ENCODE measurements around the gene PARP16.
A peak's percentile ranks its signal among the peaks of the same experiment; 100 is the strongest.

PARP16 gene

GRCh38 chr15:65312400-65312916 lies 25.8 kb upstream of the PARP16 start:
- no peak overlapping the region for H4K12ac ChIP-seq (ENCODE audit: low read depth, low read length)
- H4K91ac ChIP-seq (ENCODE audit: low read depth, low read length): no peak overlapping the region
- no peaks in the 10 kb centered on the region for H3K79me1 ChIP-seq (ENCODE audit: low read length)
- H3K9me3 ChIP-seq (ENCODE audit: insufficient read depth, low read depth, low read length): peaks cover 2% of the 10 kb centered on the region
- no peak overlapping the region for H2BK12ac ChIP-seq (ENCODE audit: low read length)
- no peaks in the 10 kb centered on the region for H3K36me3 ChIP-seq (ENCODE audit: control insufficient read depth in 1 of 2, insufficient read depth in 2 of 2, low read length in 2 of 2)
- H3K4me2 ChIP-seq (ENCODE audit: low read length): no peak overlapping the region
- H3K14ac ChIP-seq (ENCODE audit: low read length): no peak overlapping the region
- WGBS (ENCODE audit: extremely low coverage, insufficient coverage, insufficient read length): no CpG with 5 or more reads among the region's 11 CpGs
- H3K27ac ChIP-seq (ENCODE audit: low read depth, low read length): no peak overlapping the region
- DNase-seq: no peak
- H4K8ac ChIP-seq (ENCODE audit: low read depth, low read length): no peak overlapping the region
- H3K9ac ChIP-seq (ENCODE audit: low read length): no peak overlapping the region
- no peak overlapping the region for H3K4me3 ChIP-seq (ENCODE audit: low read depth, low read length)
- no peak overlapping the region for H2AFZ ChIP-seq (ENCODE audit: insufficient read depth, low read length, poor library complexity)
- no peak overlapping the region for H2BK5ac ChIP-seq (ENCODE audit: low read depth, low read length, poor library complexity)
- no peaks in the 10 kb centered on the region for H3K27me3 ChIP-seq (ENCODE audit: insufficient read depth, low read length)
- no peak overlapping the region for H3K23ac ChIP-seq (ENCODE audit: low read length)
- H3K4ac ChIP-seq (ENCODE audit: low read depth, low read length): no peak overlapping the region
- H2AK5ac ChIP-seq (ENCODE audit: low read length): no peak overlapping the region
- H2BK120ac ChIP-seq (ENCODE audit: insufficient read depth, low read length, poor library complexity): no peak overlapping the region
- H3K18ac ChIP-seq (ENCODE audit: low read length): no peak overlapping the region
- no peaks in the 10 kb centered on the region for H3K4me1 ChIP-seq (ENCODE audit: control insufficient read depth in 1 of 2, insufficient read depth in 2 of 2, low read length in 2 of 2)
- no peaks in the 10 kb centered on the region for H3K79me2 ChIP-seq (ENCODE audit: control insufficient read depth, insufficient read depth, low read length, poor library complexity)

DNA sequence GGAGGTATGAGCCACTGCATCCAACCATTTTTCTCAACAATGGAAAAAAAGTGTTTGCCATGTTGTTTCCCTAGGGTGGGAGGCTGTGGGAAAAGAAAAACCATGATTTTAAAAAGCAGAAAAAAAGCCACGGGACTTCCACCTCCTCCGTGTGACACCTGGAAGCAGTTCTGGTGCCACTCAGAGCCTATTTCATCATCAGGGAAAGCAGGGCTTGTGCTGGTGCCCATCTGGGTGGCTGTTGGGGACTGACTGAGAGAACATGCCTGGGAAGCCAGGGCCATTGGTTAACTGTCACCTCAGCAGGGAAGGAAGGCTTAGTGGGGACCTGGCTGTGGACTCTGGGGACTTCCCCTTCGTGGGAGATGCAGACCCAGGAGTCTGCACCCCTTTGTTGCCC lies 25.1 kb upstream of the PARP16 start:
- Histone ChIP-seq H3K9ac (ENCODE audit: low read length) (no peak overlapping the region), H3K4me2 (ENCODE audit: low read length) (no peak overlapping the region), H3K4me1 (ENCODE audit: control insufficient read depth in 1 of 2, insufficient read depth in 2 of 2, low read length in 2 of 2) (no peaks in the 10 kb centered on the region), H4K91ac (ENCODE audit: low read depth, low read length) (no peak overlapping the region), H3K18ac (ENCODE audit: low read length) (no peak overlapping the region), H4K8ac (ENCODE audit: low read depth, low read length) (no peak overlapping the region), H3K27ac (ENCODE audit: low read depth, low read length) (no peak overlapping the region), H2BK5ac (ENCODE audit: low read depth, low read length, poor library complexity) (no peak overlapping the region), H4K12ac (ENCODE audit: low read depth, low read length) (no peak overlapping the region), H2BK120ac (ENCODE audit: insufficient read depth, low read length, poor library complexity) (no peak overlapping the region), H3K4me3 (ENCODE audit: low read depth, low read length) (no peak overlapping the region), H3K79me1 (ENCODE audit: low read length) (no peaks in the 10 kb centered on the region), H2BK12ac (ENCODE audit: low read length) (no peak overlapping the region), H3K4ac (ENCODE audit: low read depth, low read length) (no peak overlapping the region), H3K79me2 (ENCODE audit: control insufficient read depth, insufficient read depth, low read length, poor library complexity) (no peaks in the 10 kb centered on the region), H3K23ac (ENCODE audit: low read length) (no peak overlapping the region), H3K27me3 (ENCODE audit: insufficient read depth, low read length) (no peaks in the 10 kb centered on the region), H3K36me3 (ENCODE audit: control insufficient read depth in 1 of 2, insufficient read depth in 2 of 2, low read length in 2 of 2) (no peaks in the 10 kb centered on the region), H2AK5ac (ENCODE audit: low read length) (no peak overlapping the region), H2AFZ (ENCODE audit: insufficient read depth, low read length, poor library complexity) (no peak overlapping the region), H3K9me3 (ENCODE audit: insufficient read depth, low read depth, low read length) (peaks cover 2% of the 10 kb centered on the region), H3K14ac (ENCODE audit: low read length) (no peak overlapping the region)
- WGBS (ENCODE audit: extremely low coverage, insufficient coverage, insufficient read length): no CpG with 5 or more reads among the region's 3 CpGs
- no peak for DNase-seq

DNA sequence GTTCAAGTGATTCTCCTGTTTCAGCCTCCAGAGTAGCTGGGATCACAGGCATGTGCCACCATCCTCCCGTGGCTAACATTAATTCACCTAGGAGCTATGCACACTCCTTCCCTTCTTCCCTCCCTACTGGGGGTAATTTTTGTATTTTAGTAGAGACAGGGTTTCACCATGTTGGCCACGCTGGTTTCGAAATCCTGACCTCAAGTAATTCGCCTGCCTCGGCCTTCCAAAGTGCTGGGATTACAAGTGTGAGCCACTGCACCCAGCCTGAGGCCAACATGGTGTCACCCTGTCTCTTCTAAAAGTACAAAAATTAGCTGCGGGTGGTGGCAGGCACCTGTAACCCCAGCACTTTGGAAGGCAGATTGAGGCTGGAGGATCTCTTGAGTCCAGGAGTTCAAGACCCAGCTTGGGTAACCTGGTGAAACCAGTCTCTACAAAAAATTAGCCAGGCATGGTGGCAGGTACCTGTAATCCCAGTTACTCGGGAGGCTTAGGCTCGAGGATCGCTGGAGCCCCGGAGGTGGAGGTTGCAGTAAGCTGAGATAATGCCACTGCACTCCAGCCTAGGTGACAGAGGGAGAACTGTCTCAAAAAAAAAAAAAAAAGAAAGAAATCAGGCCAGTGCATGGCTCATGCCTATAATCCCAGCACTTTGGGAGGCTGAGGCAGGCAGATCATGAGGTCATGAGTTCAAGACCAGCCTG lies 23.9 kb upstream of the PARP16 start:
- Histone ChIP-seq H3K9ac (ENCODE audit: low read length) (no peak overlapping the region), H2BK12ac (ENCODE audit: low read length) (no peak overlapping the region), H3K36me3 (ENCODE audit: control insufficient read depth in 1 of 2, insufficient read depth in 2 of 2, low read length in 2 of 2) (no peaks in the 10 kb centered on the region), H3K9me3 (ENCODE audit: insufficient read depth, low read depth, low read length) (peaks cover 2% of the 10 kb centered on the region), H3K79me1 (ENCODE audit: low read length) (no peaks in the 10 kb centered on the region), H3K18ac (ENCODE audit: low read length) (no peak overlapping the region), H3K4me1 (ENCODE audit: control insufficient read depth in 1 of 2, insufficient read depth in 2 of 2, low read length in 2 of 2) (no peaks in the 10 kb centered on the region), H3K14ac (ENCODE audit: low read length) (no peak overlapping the region), H3K79me2 (ENCODE audit: control insufficient read depth, insufficient read depth, low read length, poor library complexity) (no peaks in the 10 kb centered on the region), H3K27ac (ENCODE audit: low read depth, low read length) (no peak overlapping the region), H3K4me2 (ENCODE audit: low read length) (no peak overlapping the region), H2AFZ (ENCODE audit: insufficient read depth, low read length, poor library complexity) (no peak overlapping the region), H4K12ac (ENCODE audit: low read depth, low read length) (no peak overlapping the region), H4K8ac (ENCODE audit: low read depth, low read length) (no peak overlapping the region), H3K4ac (ENCODE audit: low read depth, low read length) (no peak overlapping the region), H3K4me3 (ENCODE audit: low read depth, low read length) (no peak overlapping the region), H4K91ac (ENCODE audit: low read depth, low read length) (no peak overlapping the region), H3K23ac (ENCODE audit: low read length) (no peak overlapping the region), H2BK120ac (ENCODE audit: insufficient read depth, low read length, poor library complexity) (no peak overlapping the region), H3K27me3 (ENCODE audit: insufficient read depth, low read length) (no peaks in the 10 kb centered on the region), H2BK5ac (ENCODE audit: low read depth, low read length, poor library complexity) (no peak overlapping the region), H2AK5ac (ENCODE audit: low read length) (no peak overlapping the region)
- DNase-seq: peak; percentile 73 to 76
- WGBS (ENCODE audit: extremely low coverage, insufficient coverage, insufficient read length): no CpG with 5 or more reads among the region's 10 CpGs

GRCh38 chr15:65309882-65310418 lies 23.3 kb upstream of the PARP16 start:
- H3K36me3 ChIP-seq (ENCODE audit: control insufficient read depth in 1 of 2, insufficient read depth in 2 of 2, low read length in 2 of 2): no peaks in the 10 kb centered on the region
- H3K79me1 ChIP-seq (ENCODE audit: low read length): no peaks in the 10 kb centered on the region
- no CpG with 5 or more reads among the region's 12 CpGs for WGBS (ENCODE audit: extremely low coverage, insufficient coverage, insufficient read length)
- H2BK120ac ChIP-seq (ENCODE audit: insufficient read depth, low read length, poor library complexity): no peak overlapping the region
- H4K12ac ChIP-seq (ENCODE audit: low read depth, low read length): no peak overlapping the region
- H3K79me2 ChIP-seq (ENCODE audit: control insufficient read depth, insufficient read depth, low read length, poor library complexity): no peaks in the 10 kb centered on the region
- no peak overlapping the region for H2BK12ac ChIP-seq (ENCODE audit: low read length)
- no peak overlapping the region for H2AK5ac ChIP-seq (ENCODE audit: low read length)
- no peak overlapping the region for H4K8ac ChIP-seq (ENCODE audit: low read depth, low read length)
- no peak overlapping the region for H4K91ac ChIP-seq (ENCODE audit: low read depth, low read length)
- H3K14ac ChIP-seq (ENCODE audit: low read length): no peak overlapping the region
- no peak overlapping the region for H2BK5ac ChIP-seq (ENCODE audit: low read depth, low read length, poor library complexity)
- H3K27me3 ChIP-seq (ENCODE audit: insufficient read depth, low read length): no peaks in the 10 kb centered on the region
- peaks cover 2% of the 10 kb centered on the region for H3K9me3 ChIP-seq (ENCODE audit: insufficient read depth, low read depth, low read length)
- H3K4me3 ChIP-seq (ENCODE audit: low read depth, low read length): no peak overlapping the region
- no peak overlapping the region for H3K9ac ChIP-seq (ENCODE audit: low read length)
- no peak overlapping the region for H3K27ac ChIP-seq (ENCODE audit: low read depth, low read length)
- H3K4ac ChIP-seq (ENCODE audit: low read depth, low read length): no peak overlapping the region
- no peak overlapping the region for H3K18ac ChIP-seq (ENCODE audit: low read length)
- no peak overlapping the region for H2AFZ ChIP-seq (ENCODE audit: insufficient read depth, low read length, poor library complexity)
- no peak for DNase-seq
- no peaks in the 10 kb centered on the region for H3K4me1 ChIP-seq (ENCODE audit: control insufficient read depth in 1 of 2, insufficient read depth in 2 of 2, low read length in 2 of 2)
- H3K4me2 ChIP-seq (ENCODE audit: low read length): no peak overlapping the region
- no peak overlapping the region for H3K23ac ChIP-seq (ENCODE audit: low read length)
